ENCODE results near the gene SSBP3.
A peak's percentile ranks its signal among the peaks of the same experiment; 100 is the strongest.

The SSBP3 gene

GRCh38 chr1:54294887-54295286 lies 111.3 kb downstream of the SSBP3 start:
- Histone ChIP-seq H3K36me3 (ENCODE audit: insufficient read depth, low read length) (no peaks in the 10 kb centered on the region), H2AFZ (ENCODE audit: low read length, unreplicated experiment) (no peak overlapping the region), H3K27me3 (ENCODE audit: insufficient read depth, low read length) (no peaks in the 10 kb centered on the region), H3K27ac (ENCODE audit: low read depth, low read length) (no peak overlapping the region), H3K4me3 (ENCODE audit: low read depth, low read length) (no peak overlapping the region), H3K79me2 (ENCODE audit: control insufficient read depth, insufficient read depth, low read length, unreplicated experiment) (no peaks in the 10 kb centered on the region), H3K4me1 (ENCODE audit: control insufficient read depth, insufficient read depth, low read length, unreplicated experiment) (no peaks in the 10 kb centered on the region)

- Histone ChIP-seq H3K4me3 (ENCODE audit: low read depth, low read length) (no peak overlapping the region), H2AFZ (ENCODE audit: low read length, unreplicated experiment) (no peak overlapping the region), H3K27me3 (ENCODE audit: insufficient read depth, low read length) (no peaks in the 10 kb centered on the region), H3K27ac (ENCODE audit: low read depth, low read length) (no peak overlapping the region), H3K36me3 (ENCODE audit: insufficient read depth, low read length) (no peaks in the 10 kb centered on the region), H3K4me1 (ENCODE audit: control insufficient read depth, insufficient read depth, low read length, unreplicated experiment) (peaks cover 10% of the 10 kb centered on the region), H3K79me2 (ENCODE audit: control insufficient read depth, insufficient read depth, low read length, unreplicated experiment) (peaks cover 3% of the 10 kb centered on the region)
Measured at GRCh38 chr1:54292002-54292911, 113.9 kb downstream of the SSBP3 start.

- Histone ChIP-seq H2AFZ (ENCODE audit: low read length, unreplicated experiment) (no peak overlapping the region), H3K36me3 (ENCODE audit: insufficient read depth, low read length) (no peaks in the 10 kb centered on the region), H3K79me2 (ENCODE audit: control insufficient read depth, insufficient read depth, low read length, unreplicated experiment) (peaks cover 3% of the 10 kb centered on the region), H3K4me1 (ENCODE audit: control insufficient read depth, insufficient read depth, low read length, unreplicated experiment) (peaks cover 18% of the 10 kb centered on the region), H3K27ac (ENCODE audit: low read depth, low read length) (no peak overlapping the region), H3K4me3 (ENCODE audit: low read depth, low read length) (no peak overlapping the region), H3K27me3 (ENCODE audit: insufficient read depth, low read length) (no peaks in the 10 kb centered on the region)
Measured at GRCh38 chr1:54291276-54292001, 114.8 kb downstream of the SSBP3 start.

GRCh38 chr1:54290506-54291184 lies 115.5 kb downstream of the SSBP3 start:
- no peaks in the 10 kb centered on the region for H3K36me3 ChIP-seq (ENCODE audit: insufficient read depth, low read length)
- H3K4me3 ChIP-seq (ENCODE audit: low read depth, low read length), result no peak overlapping the region
- H3K27ac ChIP-seq (ENCODE audit: low read depth, low read length), result no peak overlapping the region
- no peaks in the 10 kb centered on the region for H3K27me3 ChIP-seq (ENCODE audit: insufficient read depth, low read length)
- peaks cover 3% of the 10 kb centered on the region for H3K79me2 ChIP-seq (ENCODE audit: control insufficient read depth, insufficient read depth, low read length, unreplicated experiment)
- no peak overlapping the region for H2AFZ ChIP-seq (ENCODE audit: low read length, unreplicated experiment)
- H3K4me1 ChIP-seq (ENCODE audit: control insufficient read depth, insufficient read depth, low read length, unreplicated experiment), result peaks cover 21% of the 10 kb centered on the region

GRCh38 chr1:54289712-54290233 lies 116.4 kb downstream of the SSBP3 start:
- Histone ChIP-seq H3K36me3 (ENCODE audit: insufficient read depth, low read length) (no peaks in the 10 kb centered on the region), H2AFZ (ENCODE audit: low read length, unreplicated experiment) (no peak overlapping the region), H3K79me2 (ENCODE audit: control insufficient read depth, insufficient read depth, low read length, unreplicated experiment) (peaks cover 3% of the 10 kb centered on the region), H3K4me1 (ENCODE audit: control insufficient read depth, insufficient read depth, low read length, unreplicated experiment) (peaks cover 21% of the 10 kb centered on the region), H3K27me3 (ENCODE audit: insufficient read depth, low read length) (no peaks in the 10 kb centered on the region), H3K27ac (ENCODE audit: low read depth, low read length) (no peak overlapping the region), H3K4me3 (ENCODE audit: low read depth, low read length) (no peak overlapping the region)

GRCh38 chr1:54287801-54288211 lies 118.4 kb downstream of the SSBP3 start:
- peak overlapping the region; percentile 80 for H3K27ac ChIP-seq (ENCODE audit: low read depth, low read length)
- no peaks in the 10 kb centered on the region for H3K27me3 ChIP-seq (ENCODE audit: insufficient read depth, low read length)
- no peaks in the 10 kb centered on the region for H3K36me3 ChIP-seq (ENCODE audit: insufficient read depth, low read length)
- H3K4me3 ChIP-seq (ENCODE audit: low read depth, low read length), result no peak overlapping the region
- peaks cover 21% of the 10 kb centered on the region for H3K4me1 ChIP-seq (ENCODE audit: control insufficient read depth, insufficient read depth, low read length, unreplicated experiment)
- peak overlapping the region; percentile 5 for H2AFZ ChIP-seq (ENCODE audit: low read length, unreplicated experiment)
- H3K79me2 ChIP-seq (ENCODE audit: control insufficient read depth, insufficient read depth, low read length, unreplicated experiment), result peaks cover 3% of the 10 kb centered on the region

- no peak overlapping the region for H3K4me3 ChIP-seq (ENCODE audit: low read depth, low read length)
- H3K36me3 ChIP-seq (ENCODE audit: insufficient read depth, low read length), result no peaks in the 10 kb centered on the region
- H3K27ac ChIP-seq (ENCODE audit: low read depth, low read length), result peak overlapping the region; percentile 80
- H2AFZ ChIP-seq (ENCODE audit: low read length, unreplicated experiment), result peak overlapping the region; percentile 5
- H3K4me1 ChIP-seq (ENCODE audit: control insufficient read depth, insufficient read depth, low read length, unreplicated experiment), result peaks cover 21% of the 10 kb centered on the region
- H3K27me3 ChIP-seq (ENCODE audit: insufficient read depth, low read length), result no peaks in the 10 kb centered on the region
- H3K79me2 ChIP-seq (ENCODE audit: control insufficient read depth, insufficient read depth, low read length, unreplicated experiment), result peaks cover 3% of the 10 kb centered on the region
Measured at GRCh38 chr1:54287176-54287650, 119.0 kb downstream of the SSBP3 start.

- Histone ChIP-seq H3K4me3 (ENCODE audit: low read depth, low read length) (no peak overlapping the region), H3K4me1 (ENCODE audit: control insufficient read depth, insufficient read depth, low read length, unreplicated experiment) (peaks cover 21% of the 10 kb centered on the region), H3K79me2 (ENCODE audit: control insufficient read depth, insufficient read depth, low read length, unreplicated experiment) (peaks cover 3% of the 10 kb centered on the region), H3K27me3 (ENCODE audit: insufficient read depth, low read length) (no peaks in the 10 kb centered on the region), H3K27ac (ENCODE audit: low read depth, low read length) (no peak overlapping the region), H3K36me3 (ENCODE audit: insufficient read depth, low read length) (no peaks in the 10 kb centered on the region), H2AFZ (ENCODE audit: low read length, unreplicated experiment) (no peak overlapping the region)
Measured at GRCh38 chr1:54285815-54286345, 120.3 kb downstream of the SSBP3 start.

- no peak overlapping the region for H3K4me3 ChIP-seq (ENCODE audit: low read depth, low read length)
- H3K79me2 ChIP-seq (ENCODE audit: control insufficient read depth, insufficient read depth, low read length, unreplicated experiment), result peaks cover 3% of the 10 kb centered on the region
- no peak overlapping the region for H2AFZ ChIP-seq (ENCODE audit: low read length, unreplicated experiment)
- no peaks in the 10 kb centered on the region for H3K36me3 ChIP-seq (ENCODE audit: insufficient read depth, low read length)
- H3K27ac ChIP-seq (ENCODE audit: low read depth, low read length), result no peak overlapping the region
- peaks cover 21% of the 10 kb centered on the region for H3K4me1 ChIP-seq (ENCODE audit: control insufficient read depth, insufficient read depth, low read length, unreplicated experiment)
- H3K27me3 ChIP-seq (ENCODE audit: insufficient read depth, low read length), result no peaks in the 10 kb centered on the region
Measured at GRCh38 chr1:54284781-54285529, 121.2 kb downstream of the SSBP3 start.
